ENCODE results near the gene TOR1A.
A peak's percentile ranks its signal among the peaks of the same experiment; 100 is the strongest.

Gene TOR1A

GRCh38 chr9:129823935-129824601, at the start of gene TOR1A:
Gene TOR1A (minus strand): TSS chr9:129824136. CDS start chr9:129824085, 51 bp downstream.
- peak; percentile 96 for DNase-seq (ENCODE audit: low spot score)

GRCh38 chr9:129871046-129871445, 47.1 kb upstream of the TOR1A start:
- no peak for DNase-seq (ENCODE audit: low spot score)

- no peak for DNase-seq (ENCODE audit: low spot score)
These were observed 45.9 kb upstream of the TOR1A start for GRCh38 chr9:129869585-129870501.

- DNase-seq (ENCODE audit: low spot score): no peak
These were observed 45.0 kb upstream of the TOR1A start for GRCh38 chr9:129868872-129869486.

DNA sequence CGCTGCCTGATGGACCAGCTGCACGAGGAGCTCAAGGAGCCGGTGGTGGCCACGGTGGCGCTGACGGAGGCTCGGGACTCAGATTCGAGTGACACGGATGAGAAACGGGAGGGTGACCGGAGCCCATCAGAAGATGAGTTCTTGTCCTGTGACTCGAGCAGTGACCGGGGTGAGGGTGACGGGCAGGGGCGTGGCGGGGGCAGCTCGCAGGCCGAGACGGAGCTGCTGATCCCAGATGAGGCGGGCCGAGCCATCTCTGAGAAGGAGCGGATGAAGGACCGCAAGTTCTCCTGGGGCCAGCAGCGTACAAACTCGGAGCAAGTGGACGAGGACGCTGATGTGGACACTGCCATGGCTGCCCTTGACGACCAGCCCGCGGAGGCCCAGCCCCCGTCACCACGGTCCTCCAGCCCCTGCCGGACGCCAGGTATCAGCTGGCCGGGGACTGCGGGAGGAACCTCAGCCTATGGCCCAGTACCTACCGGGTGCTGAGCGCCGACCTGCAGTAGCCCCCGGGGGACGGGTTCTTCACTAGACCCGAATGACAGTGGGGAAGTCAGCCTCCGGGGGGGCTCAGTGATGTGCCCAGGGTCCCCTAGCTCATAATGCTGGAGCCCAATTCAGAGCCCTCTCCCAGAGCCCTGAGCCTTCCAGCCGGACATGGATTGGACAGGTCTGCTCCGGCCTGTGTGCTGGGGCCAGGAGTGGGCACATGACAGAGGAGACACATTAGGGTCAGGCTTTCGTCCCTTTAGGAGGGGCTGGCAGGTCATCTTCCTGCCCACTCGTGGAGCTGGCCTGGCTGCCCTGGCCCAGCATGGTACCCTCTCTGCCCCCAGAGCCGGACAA, 44.3 kb upstream of the TOR1A start:
- DNase-seq (ENCODE audit: low spot score): no peak

DNA sequence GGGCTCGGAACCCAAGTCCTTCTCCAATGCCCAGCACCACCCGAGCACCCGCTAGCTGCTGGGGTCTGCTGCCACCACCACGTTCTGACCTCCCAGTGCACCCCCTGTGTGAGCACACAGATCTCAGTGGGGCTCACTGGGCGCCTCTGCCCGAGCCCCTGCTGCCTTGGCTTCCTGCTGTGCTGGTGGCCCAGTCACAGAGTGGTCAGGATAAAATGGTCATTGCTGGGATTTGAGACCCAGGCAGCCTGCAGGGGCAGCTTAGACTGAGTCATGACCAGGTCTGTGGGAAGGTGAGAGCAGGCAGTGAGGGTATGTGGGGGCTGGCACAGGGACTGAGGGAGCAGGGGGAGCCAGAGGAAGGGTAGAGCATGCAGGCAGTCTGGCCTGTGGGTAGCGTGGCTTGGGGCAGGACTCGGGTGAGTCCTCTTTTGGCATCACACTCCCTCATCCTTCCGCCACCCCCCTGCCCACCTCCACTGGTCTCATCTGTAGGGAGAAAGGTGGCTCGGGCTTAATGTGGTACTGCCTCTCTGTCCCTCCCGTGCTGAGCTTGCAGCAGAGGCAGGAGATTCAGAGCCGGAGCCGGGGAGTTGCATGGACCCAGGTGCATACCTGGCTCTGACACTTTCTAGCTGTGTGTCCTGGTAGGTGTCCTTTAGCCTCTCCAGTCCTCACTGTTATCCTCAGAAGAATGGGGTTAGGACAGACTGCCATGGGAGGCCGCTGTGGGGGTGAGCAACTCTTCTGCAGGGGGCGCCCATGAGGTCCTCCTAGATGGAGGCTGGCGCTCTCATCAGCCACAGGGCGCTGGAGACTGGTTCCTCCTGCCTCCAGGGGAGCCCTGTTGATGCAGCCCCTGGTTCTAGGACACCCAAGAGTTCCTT, 43.4 kb upstream of the TOR1A start:
- no peak for DNase-seq (ENCODE audit: low spot score)

- no peak for DNase-seq (ENCODE audit: low spot score)
These were observed 42.6 kb upstream of the TOR1A start for GRCh38 chr9:129866394-129867135.

DNA sequence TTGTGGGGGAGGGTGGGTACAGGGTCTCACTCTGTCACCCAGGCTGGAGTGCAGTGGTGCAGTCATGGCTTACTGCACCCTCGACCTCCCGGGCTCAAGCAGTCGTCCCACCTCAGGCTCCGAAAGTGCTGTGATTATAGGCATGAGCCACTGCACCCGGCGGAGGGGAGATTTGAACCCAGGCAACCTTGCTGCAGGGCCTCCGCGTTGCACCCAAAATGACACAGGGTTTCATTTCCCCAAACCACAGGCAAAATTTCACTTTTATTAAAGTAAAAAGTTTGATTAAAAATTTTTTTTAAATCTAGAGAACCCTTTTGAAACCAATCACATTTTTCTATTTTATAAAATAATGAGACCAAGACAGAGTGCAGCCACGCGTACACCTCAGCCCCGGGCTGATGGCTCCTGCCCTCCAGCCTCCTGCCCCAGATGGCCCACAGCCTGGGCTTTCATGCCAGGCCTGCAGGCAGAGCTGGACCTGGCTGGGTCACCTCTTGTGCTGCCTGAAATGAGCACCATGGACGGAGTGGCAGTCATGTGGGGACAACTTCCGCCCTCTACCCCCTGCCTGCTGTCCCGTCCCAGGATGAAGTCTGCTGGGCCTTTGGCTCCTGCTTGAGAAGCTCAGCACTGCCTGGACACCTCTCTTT, 41.9 kb upstream of the TOR1A start:
- no peak for DNase-seq (ENCODE audit: low spot score)

GRCh38 chr9:129864991-129865647, 41.2 kb upstream of the TOR1A start:
- no peak for DNase-seq (ENCODE audit: low spot score)

DNA sequence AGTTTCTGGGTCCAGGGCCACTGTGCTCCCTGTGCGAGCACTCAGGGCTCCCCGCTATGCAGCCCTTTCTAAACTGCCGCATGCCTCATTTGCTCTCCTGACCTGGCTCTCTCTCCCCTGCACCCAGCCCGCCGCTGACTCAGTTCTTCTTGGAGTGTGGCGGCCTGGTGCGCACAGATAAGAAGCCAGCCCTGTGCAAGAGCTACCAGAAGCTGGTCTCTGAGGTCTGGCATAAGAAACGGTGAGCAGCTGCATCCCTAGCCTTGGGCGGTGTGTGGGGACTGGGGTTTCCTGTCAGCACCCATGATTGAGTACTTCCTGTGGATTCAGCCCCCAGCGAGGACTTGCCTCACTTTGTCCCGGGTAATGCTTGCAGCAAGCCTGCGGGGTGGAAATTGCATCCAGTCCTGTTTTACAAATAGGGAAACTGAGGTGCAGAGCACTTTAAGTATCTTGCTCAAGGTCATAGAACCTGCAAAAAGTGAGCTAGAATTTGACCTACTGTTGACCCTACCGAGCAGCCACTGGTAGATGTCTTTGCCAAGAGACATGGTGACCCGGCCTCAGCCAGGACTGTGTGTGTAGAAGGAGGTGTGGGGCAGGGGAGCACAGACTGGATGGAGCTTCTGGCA, 39.2 kb upstream of the TOR1A start:
- DNase-seq (ENCODE audit: low spot score): no peak

- no peak for DNase-seq (ENCODE audit: low spot score)
These were observed 37.5 kb upstream of the TOR1A start for GRCh38 chr9:129861447-129861827.

DNA sequence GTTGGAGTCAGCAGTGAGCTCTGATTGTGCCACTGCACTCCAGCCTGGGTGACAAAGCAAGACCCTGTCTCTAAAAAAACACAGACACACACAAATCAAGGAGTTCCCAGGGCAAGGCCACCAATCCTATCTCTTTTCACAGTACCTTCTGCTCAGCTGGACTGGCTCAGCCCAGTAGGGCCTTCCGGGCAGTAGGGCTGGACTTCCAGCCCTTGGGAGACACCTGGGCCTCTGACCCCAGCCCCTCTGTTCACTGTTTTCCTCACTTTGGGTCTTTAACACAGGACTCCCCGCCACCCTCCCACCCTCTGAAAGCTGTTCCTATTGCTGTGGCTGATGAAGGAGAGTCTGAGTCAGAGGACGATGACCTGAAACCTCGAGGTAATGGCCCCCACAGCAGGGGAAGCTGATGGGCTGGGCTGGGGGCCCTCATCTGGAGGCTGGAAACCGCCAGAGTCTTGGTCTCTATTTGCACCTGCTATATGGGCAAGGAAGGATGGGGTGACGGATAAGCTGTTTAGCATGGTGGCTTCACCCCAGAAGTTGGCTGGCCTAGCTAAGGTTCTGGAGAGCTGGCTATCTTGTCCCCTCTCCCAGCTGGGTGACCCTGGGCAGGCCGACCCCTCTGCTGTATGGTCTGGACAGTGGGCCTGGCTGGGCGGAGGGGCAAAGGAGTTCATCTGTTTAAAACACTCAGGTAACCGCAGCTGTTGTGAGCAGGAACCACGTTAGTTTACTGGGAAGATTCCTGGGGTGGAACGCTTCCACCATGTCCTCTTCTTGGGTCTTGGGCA, 36.9 kb upstream of the TOR1A start:
- DNase-seq (ENCODE audit: low spot score): no peak

DNA sequence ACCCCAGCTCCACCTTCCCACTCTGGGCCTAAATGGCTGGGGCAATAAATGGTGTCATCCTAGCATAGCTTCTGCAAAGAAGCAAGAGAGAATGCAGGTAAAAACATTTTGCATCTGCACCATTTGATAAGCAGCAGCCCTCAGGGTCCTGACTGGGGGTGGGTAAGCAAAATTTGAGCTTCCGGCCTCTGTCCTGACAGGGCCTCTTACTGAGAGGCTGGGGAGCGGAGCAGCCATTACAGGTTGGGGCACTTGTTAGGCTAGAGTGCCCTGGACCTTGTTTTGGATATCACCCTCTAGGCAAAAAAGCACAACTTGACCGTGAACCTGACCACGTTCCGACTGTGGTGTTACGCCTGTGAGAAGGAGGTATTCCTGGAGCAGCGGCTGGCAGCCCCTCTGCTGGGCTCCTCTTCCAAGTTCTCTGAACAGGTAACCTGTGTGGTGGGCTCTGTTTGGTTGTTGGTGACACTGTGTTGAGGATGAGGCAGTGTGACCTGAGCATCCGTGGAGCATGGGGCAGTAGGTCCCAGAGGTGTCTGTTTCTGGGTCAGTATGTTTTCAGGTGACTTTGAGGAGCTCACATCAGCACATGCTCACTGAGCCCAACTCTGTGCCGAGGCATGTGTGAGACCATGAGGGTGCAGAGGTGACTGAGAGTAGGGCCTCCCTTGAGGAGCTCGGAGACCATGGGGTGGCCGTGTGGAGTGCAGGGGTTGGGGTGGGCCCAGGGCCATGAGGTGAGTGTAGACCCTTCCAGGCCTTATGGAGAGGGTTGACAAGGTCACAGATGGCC, 34.4 kb upstream of the TOR1A start:
- no peak for DNase-seq (ENCODE audit: low spot score)

GRCh38 chr9:129857207-129857606, 33.3 kb upstream of the TOR1A start:
- no peak for DNase-seq (ENCODE audit: low spot score)

GRCh38 chr9:129854588-129855110, 30.7 kb upstream of the TOR1A start:
- DNase-seq (ENCODE audit: low spot score): peak; percentile 1

DNA sequence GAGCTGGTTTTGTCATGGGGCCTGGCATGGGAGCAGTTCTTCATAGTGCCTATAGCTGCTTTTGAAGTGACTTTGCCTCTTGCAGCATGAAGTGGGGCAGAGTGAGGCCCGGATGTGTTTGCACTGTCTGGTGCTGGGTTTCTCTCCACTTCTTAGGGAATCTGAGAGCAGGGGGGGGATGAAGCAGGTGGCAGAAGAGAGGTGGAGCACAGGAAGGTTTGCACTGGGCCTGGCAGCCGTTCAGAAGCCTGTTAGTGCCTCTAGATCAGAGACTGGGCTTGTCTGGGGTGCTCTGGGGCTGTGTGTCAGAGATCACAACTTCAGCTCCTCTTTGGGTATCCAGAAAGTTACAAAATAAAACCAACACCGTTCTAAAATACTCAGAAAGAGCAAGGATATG, 29.7 kb upstream of the TOR1A start:
- DNase-seq (ENCODE audit: low spot score): no peak

DNA sequence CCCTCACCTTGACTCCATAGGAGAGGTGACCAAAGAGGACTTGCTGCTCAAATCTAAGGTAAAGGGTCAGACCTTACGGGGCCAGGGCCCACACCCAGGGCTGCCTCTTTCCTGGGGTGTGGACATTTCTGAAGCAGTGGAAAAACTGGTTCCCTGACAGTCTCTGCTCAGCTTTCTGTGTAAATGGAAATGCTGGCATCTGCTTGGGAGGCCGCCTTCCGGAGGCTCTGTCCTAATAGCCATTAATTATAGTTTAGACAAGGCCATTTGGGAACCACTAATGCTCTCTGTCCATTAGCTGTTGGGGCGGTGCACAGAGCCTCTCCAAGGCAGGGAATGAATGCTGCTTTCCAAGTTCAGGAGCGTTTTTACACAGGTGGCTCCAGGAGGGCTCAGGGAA, 28.6 kb upstream of the TOR1A start:
- DNase-seq (ENCODE audit: low spot score): no peak

Data from AG20443 (cell line).